ENCODE results near the gene PARP12.

DNA sequence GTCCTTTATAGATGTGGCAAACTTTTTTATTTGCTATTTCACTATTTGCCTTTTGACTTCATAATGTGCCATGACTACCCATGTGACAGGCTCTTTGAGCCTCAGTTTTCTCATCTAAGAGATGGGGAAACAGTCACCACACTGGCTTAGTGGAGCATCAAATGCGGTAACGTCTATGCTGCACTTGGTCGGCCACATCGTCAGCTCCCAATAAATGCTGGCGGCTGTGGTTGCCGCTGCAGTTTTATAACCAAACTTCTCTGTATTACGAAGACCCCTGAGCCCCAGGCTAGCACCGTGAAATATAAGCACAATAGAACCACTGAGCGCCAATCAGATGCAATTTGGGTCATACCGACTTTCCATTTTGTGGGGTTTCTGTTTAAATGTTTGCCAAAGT, 56.2 kb downstream of the PARP12 start:
- no peak for TF ChIP-seq POLR2A (IDR thresholded peaks at IDR 0.05)
- no peak for TF ChIP-seq CTCF (IDR thresholded peaks at IDR 0.05)
- TF ChIP-seq POLR2AphosphoS5 (IDR thresholded peaks at IDR 0.05) = no peak

Data from prostate gland (tissue), 2 donors.